ENCODE results near the gene YY1. TPM values are rescaled to one million over a fixed set of nuclear protein-coding genes. Genes with fewer than 3 reads are reported as not detected.

YY1 gene
- total and polyA plus RNA-seq, 9 of the 15 experiments (the other 6 are each of a cell fraction or from before 2014, with no cell fraction given), result 20.8 to 74.2 (median 46.7) TPM

GRCh38 chr14:100243020-100243419 is 4.1 kb downstream of the YY1 start:
- peaks cover 42% of the 10 kb centered on the region for H4K20me1 ChIP-seq (replicated peaks; ENCODE audit: control insufficient read depth, insufficient read depth, low read length)
- H3K9me3 ChIP-seq (replicated peaks; ENCODE audit: control insufficient read depth, insufficient read depth, low read depth, low read length), result no peaks in the 10 kb centered on the region
- in situ Hi-C loops (cut with MboI) (no loop called here), intact Hi-C loops (cut with micrococcal nuclease) (no loop called here)
- no peak for DNase-seq (ENCODE audit: extremely low read depth in 1 of 4, low spot score in 3 of 4)
- H3K4me1 ChIP-seq (replicated peaks in 1 of 2; ENCODE audit: control insufficient read depth in 2 of 2, insufficient read depth in 2 of 2, low read length in 2 of 2), result peaks cover 20 to 22% of the 10 kb centered on the region in 2 experiments; a peak in 4 of 5 replicates
- no peak for ATAC-seq
- 29% methylated on average over 3 of the region's 3 CpGs for WGBS (ENCODE audit: insufficient coverage, low coverage, missing lambda C conversion rate)
- peaks cover 30% of the 10 kb centered on the region for H3K36me3 ChIP-seq (ENCODE audit: control insufficient read depth, insufficient read depth, low read length)
- CTCF ChIA-PET (ENCODE audit: low intra/inter-chr PET ratio), result no interaction called here
- no peaks in the 10 kb centered on the region for H3K27me3 ChIP-seq (ENCODE audit: control insufficient read depth in 2 of 2, insufficient read depth in 2 of 2, low read length in 2 of 2)
- POLR2A ChIA-PET, result interaction anchor here (0.5 to 1.2 kb wide), 4 partner anchors 11 to 698 kb away, joined by 3 to 5 read pairs (median 4); no protein-coding TSS in a partner anchor
- no peak for FAIRE-seq
- peaks cover 89% of the 10 kb centered on the region for H3K79me2 ChIP-seq (ENCODE audit: control insufficient read depth, insufficient read depth, low read length)
- H3K4me3 ChIP-seq, result peak overlapping the region; percentile 32
- H3K9ac ChIP-seq (ENCODE audit: insufficient read depth in 1 of 2, low read depth in 2 of 2, low read length in 2 of 2), result peak overlapping the region in 1 of 2 experiments; percentile 44; a peak in 2 of 4 replicates
- TSS peak; percentile 15 for BruUV-seq (replicated peaks)
- no peaks in the 10 kb centered on the region for H3K9me1 ChIP-seq (ENCODE audit: control insufficient read depth, insufficient read depth, low read length)
- peak overlapping the region; percentile 69 for H3K27ac ChIP-seq (ENCODE audit: extremely low read depth, low read depth, low read length)
- no peak for TF ChIP-seq ZNF740 (CRISPR knock-in tag; IDR thresholded peaks at IDR 0.05)
- no peak for TF ChIP-seq ZNF740 (tag; IDR thresholded peaks at IDR 0.05)
- TF ChIP-seq YY1 (IDR thresholded peaks at IDR 0.05; ENCODE audit: borderline replicate concordance in 1 of 3, control insufficient read depth in 1 of 3, extremely low read depth in 1 of 3, insufficient read depth in 3 of 3, insufficient read length in 1 of 3, insufficient replicate concordance in 2 of 3, low read depth in 1 of 3, low read length in 2 of 3), result no peak
- TF ChIP-seq FOXM1 (IDR thresholded peaks at IDR 0.05; ENCODE audit: low read depth), result no peak
- no peak for TF ChIP-seq FOXM1 (CRISPR knock-in tag; IDR thresholded peaks at IDR 0.05; ENCODE audit: low read depth)
- no peak for TF ChIP-seq FOSL1 (tag; conservative IDR thresholded peaks at IDR 0.05)
- TF ChIP-seq BMI1 (IDR thresholded peaks at IDR 0.05; ENCODE audit: low read length), result no peak
- TF ChIP-seq HINFP (tag; conservative IDR thresholded peaks at IDR 0.05; ENCODE audit: low read depth), result no peak
- no peak for TF ChIP-seq DEAF1 (CRISPR knock-in tag; IDR thresholded peaks at IDR 0.05)
- TF ChIP-seq HNRNPLL (IDR thresholded peaks at IDR 0.05; ENCODE audit: low read depth, low read length, poor library complexity, severe bottlenecking), result no peak
- TF ChIP-seq HOXB6 (CRISPR knock-in tag; IDR thresholded peaks at IDR 0.05; ENCODE audit: borderline replicate concordance), result no peak
- TF ChIP-seq PHTF2 (CRISPR knock-in tag; IDR thresholded peaks at IDR 0.05), result no peak
- no peak for TF ChIP-seq PTTG1 (tag; IDR thresholded peaks at IDR 0.05; ENCODE audit: low read depth)
- no peak for TF ChIP-seq SMARCA4 (IDR thresholded peaks at IDR 0.05)
- no peak for TF ChIP-seq SMAD2 (IDR thresholded peaks at IDR 0.05; ENCODE audit: low read depth, low read length)
- no peak for TF ChIP-seq SLC30A9 (CRISPR knock-in tag; IDR thresholded peaks at IDR 0.05)
- TF ChIP-seq KAT7 (CRISPR knock-in tag; IDR thresholded peaks at IDR 0.05; ENCODE audit: borderline replicate concordance), result no peak
- no peak for TF ChIP-seq ZNF175 (CRISPR knock-in tag; IDR thresholded peaks at IDR 0.05; ENCODE audit: low read depth)
- TF ChIP-seq ARID1B (IDR thresholded peaks at IDR 0.05), result no peak
- no peak overlapping the region for H2AFZ ChIP-seq (ENCODE audit: low read depth, low read length)
- peak overlapping the region; percentile 63 for H3K4me2 ChIP-seq (ENCODE audit: insufficient read depth, low read length)
